H1 (cell line): ENCODE measurements around the gene CFAP100. TPM values are rescaled to one million over a fixed set of nuclear protein-coding genes. Genes with fewer than 3 reads are reported as not detected.
A peak's percentile ranks its signal among the peaks of the same experiment; 100 is the strongest.

Experiments
- CTCF ChIA-PET: fragments of 300-600 bp; sonication (Branson Sonifier 250); formaldehyde crosslinking; loops from one replicate; lab custom pipeline; 2021; ENCODE audit not compliant: partially characterized antibody; lab: Charles Lee
- POLR2A ChIA-PET: fragments of 300-600 bp; sonication (Branson Sonifier 250); formaldehyde crosslinking; loops from one replicate; lab custom pipeline; 2021; ENCODE audit warnings: inconsistent platforms; ENCODE audit not compliant: partially characterized antibody; lab: Charles Lee
- DNase-seq, 2 experiments: peaks; one replicate each; pipeline versions ENCODE4 v3.0.0 to v3.0.0-alpha.2; 2010 to 2022; ENCODE audit warnings: low spot score in 2 of 2, low read depth in 1 of 2, mixed read lengths in 1 of 2
- FAIRE-seq: peaks from 2 replicates; lab custom pipeline; 2011; peaks lifted over from hg19 to GRCh38; lab: Jason Lieb, UNC
- H2AFZ ChIP-seq: 2 replicates; pipeline ENCODE4 v1.8.1; 2012; ENCODE audit warnings: low read length, inconsistent platforms
- H2AK5ac ChIP-seq: 2 replicates; pipeline ENCODE4 v1.6.1; 2013; ENCODE audit warnings: low read depth, low read length
- H2BK120ac ChIP-seq: replicated peaks from 2 replicates; pipeline ENCODE3; 2013; ENCODE audit warnings: low read depth, low read length, inconsistent platforms
- H2BK12ac ChIP-seq: 2 replicates; pipeline ENCODE4 v1.6.1; 2013; ENCODE audit warnings: low read depth, low read length
- H2BK15ac ChIP-seq: 2 replicates; pipeline ENCODE4 v1.6.1; 2013; ENCODE audit warnings: low read length
- H2BK20ac ChIP-seq: 2 replicates; pipeline ENCODE4 v1.6.1; 2013; ENCODE audit warnings: low read length
- H2BK5ac ChIP-seq: 2 replicates; pipeline ENCODE4 v1.6.1; 2013; ENCODE audit warnings: low read depth, low read length
- H3K14ac ChIP-seq: 2 replicates; pipeline ENCODE4 v1.6.1; 2013; ENCODE audit warnings: inconsistent platforms; ENCODE audit not compliant: insufficient read length
- H3K18ac ChIP-seq: 2 replicates; pipeline ENCODE4 v1.6.1; 2013; ENCODE audit warnings: low read length; ENCODE audit errors: extremely low read depth
- H3K23ac ChIP-seq: 2 replicates; pipeline ENCODE4 v1.6.1; 2013; ENCODE audit warnings: inconsistent platforms; ENCODE audit not compliant: insufficient read length
- H3K23me2 ChIP-seq: 2 replicates; pipeline ENCODE4 v1.6.1; 2013; ENCODE audit warnings: low read depth, low read length
- H3K27ac ChIP-seq: 2 replicates; pipeline ENCODE4 v1.6.1; 2011; ENCODE audit warnings: low read depth, low read length, inconsistent platforms
- H3K27me3 ChIP-seq, 4 experiments: replicated peaks in 1 of 4; 1 replicate in 1 of 4; 2 replicates in 3 of 4; pipeline versions ENCODE4 v1.6.1 to v1.8.1; 2011 to 2013; ENCODE audit warnings: low read length in 3 of 4, mild to moderate bottlenecking in 3 of 4, inconsistent platforms in 2 of 4, mixed read lengths in 2 of 4, moderate library complexity in 1 of 4; ENCODE audit not compliant: control insufficient read depth in 3 of 4, insufficient read depth in 3 of 4; ENCODE audit errors: extremely low read depth in 1 of 4
- H3K36me3 ChIP-seq, 4 experiments: 2 replicates each; pipeline versions ENCODE4 v1.6.1 to v1.8.1; 2011 to 2013; ENCODE audit warnings: mild to moderate bottlenecking in 4 of 4, low read length in 3 of 4, moderate library complexity in 2 of 4, control low read depth in 1 of 4, inconsistent platforms in 1 of 4; ENCODE audit not compliant: insufficient read depth in 4 of 4, control insufficient read depth in 2 of 4
- H3K4ac ChIP-seq: replicated peaks from 2 replicates; pipeline ENCODE3; 2013; ENCODE audit warnings: low read length, low read depth, mixed read lengths, inconsistent platforms; ENCODE audit not compliant: insufficient read length
- H3K4me1 ChIP-seq, 4 experiments: replicated peaks in 1 of 4; 1 replicate in 1 of 4; 2 replicates in 3 of 4; pipeline versions ENCODE4 v1.6.1 to v1.8.1; 2011 to 2013; ENCODE audit warnings: low read length in 3 of 4, inconsistent platforms in 2 of 4, mixed read lengths in 1 of 4; ENCODE audit not compliant: insufficient read depth in 4 of 4, control insufficient read depth in 3 of 4
- H3K4me2 ChIP-seq, 2 experiments: 2 replicates each; pipeline versions ENCODE4 v1.6.1 to v1.8.1; 2011 to 2013; ENCODE audit warnings: low read depth in 2 of 2, low read length in 2 of 2, control low read depth in 1 of 2, inconsistent platforms in 1 of 2, mild to moderate bottlenecking in 1 of 2; ENCODE audit not compliant: insufficient read depth in 1 of 2
- H3K4me3 ChIP-seq, 4 experiments: fragments of 200-600, 300-600 bp in 1 of 4; sonication (generic), shearing (Covaris generic), sonication (Bioruptor Twin) in 1 of 4; 2 replicates each; pipeline versions ENCODE4 v1.5.1 to v1.8.1; 2011 to 2016; ENCODE audit warnings: low read length in 4 of 4, low read depth in 3 of 4, control low read depth in 2 of 4, inconsistent platforms in 2 of 4, mild to moderate bottlenecking in 2 of 4, mixed read lengths in 1 of 4, moderate library complexity in 1 of 4; ENCODE audit not compliant: insufficient read depth in 2 of 4; ENCODE audit errors: extremely low read depth in 1 of 4
- H3K56ac ChIP-seq: replicated peaks from 2 replicates; pipeline ENCODE3; 2013; ENCODE audit warnings: low read depth, mild to moderate bottlenecking, mixed read lengths, low read length, inconsistent platforms; ENCODE audit not compliant: insufficient read length
- H3K79me1 ChIP-seq: 2 replicates; pipeline ENCODE4 v1.6.1; 2013; ENCODE audit warnings: low read depth, low read length, control low read depth
- H3K79me2 ChIP-seq, 2 experiments: 2 replicates each; pipeline versions ENCODE4 v1.6.1 to v1.8.1; 2012 to 2013; ENCODE audit warnings: low read length in 2 of 2, mild to moderate bottlenecking in 2 of 2, inconsistent platforms in 1 of 2; ENCODE audit not compliant: insufficient read depth in 2 of 2, control insufficient read depth in 1 of 2
- H3K9ac ChIP-seq, 4 experiments: replicated peaks in 1 of 4; 1 replicate in 1 of 4; 2 replicates in 3 of 4; pipeline versions ENCODE4 v1.6.1 to v1.8.1; 2011 to 2013; ENCODE audit warnings: low read depth in 3 of 4, low read length in 3 of 4, control low read depth in 2 of 4, mild to moderate bottlenecking in 2 of 4, moderate library complexity in 2 of 4, inconsistent platforms in 1 of 4; ENCODE audit errors: extremely low read depth in 1 of 4
- H3K9me3 ChIP-seq, 2 experiments: 2 replicates each; pipeline versions ENCODE4 v1.6.1 to v1.8.1; 2012 to 2013; ENCODE audit warnings: mild to moderate bottlenecking in 2 of 2, moderate library complexity in 2 of 2, control low read depth in 1 of 2, inconsistent platforms in 1 of 2, low read depth in 1 of 2, low read length in 1 of 2, mixed read lengths in 1 of 2; ENCODE audit not compliant: insufficient read depth in 2 of 2
- H4K20me1 ChIP-seq, 2 experiments: replicated peaks in 1 of 2; 2 replicates each; pipeline versions ENCODE3 to v1.8.1; 2011 to 2013; ENCODE audit warnings: inconsistent platforms in 2 of 2, low read length in 2 of 2, mild to moderate bottlenecking in 1 of 2; ENCODE audit not compliant: insufficient read depth in 2 of 2, control insufficient read depth in 1 of 2
- H4K5ac ChIP-seq: 2 replicates; pipeline ENCODE4 v1.6.1; 2013; ENCODE audit warnings: low read length, low read depth, mixed read lengths, inconsistent platforms; ENCODE audit not compliant: insufficient read length
- H4K8ac ChIP-seq: 2 replicates; pipeline ENCODE4 v1.8.0; 2013; ENCODE audit warnings: mild to moderate bottlenecking, moderate library complexity, low read length, inconsistent platforms; ENCODE audit not compliant: insufficient read depth; ENCODE audit errors: extremely low read depth
- H4K91ac ChIP-seq: replicated peaks from 2 replicates; pipeline ENCODE3; 2013; ENCODE audit warnings: low read length, mixed read lengths, inconsistent platforms; ENCODE audit not compliant: insufficient read length
- CREB1 ChIP-seq: IDR thresholded peaks from 2 replicates; pipeline ENCODE4 v1.6.1; 2012; ENCODE audit warnings: inconsistent platforms
- SP2 ChIP-seq: IDR thresholded peaks from 2 replicates; pipeline ENCODE4 v1.6.1; 2012; ENCODE audit warnings: mild to moderate bottlenecking, low read length, inconsistent platforms
- WGBS, 2 experiments: shearing (Covaris generic) in 1 of 2; methylation state at CpG; one replicate each; pipeline versions ENCODE4 v1.1.6 to v1.1.7; 2013 to 2015; ENCODE audit warnings: low lambda C conversion rate in 2 of 2, mixed read lengths in 2 of 2, inconsistent platforms in 1 of 2, low coverage in 1 of 2, missing lambda C conversion rate in 1 of 2; ENCODE audit not compliant: insufficient replicate concordance in 2 of 2, insufficient coverage in 1 of 2, insufficient read length in 1 of 2; ENCODE audit errors: extremely low coverage in 1 of 2, missing lambda C conversion rate in 1 of 2; 5-methylcytosine and 5-hydroxymethylcytosine counted together
- polyA plus RNA-seq, 7 experiments: library from polyadenylated mRNA; depleted of rRNA in 3 of 7; stranded (reverse) in 5 of 7; unstranded in 2 of 7; fragments of >200 nt in 5 of 7; fragments of 200-250 nt in 2 of 7; gene quantifications; 1 replicate in 5 of 7; 2 replicates in 1 of 7; 4 replicates in 1 of 7; pipeline versions ENCODE4 v1.2.1 to v1.2.3, GENCODE V29; 2011 to 2013; ENCODE audit warnings: missing spikeins in 2 of 7, mixed read lengths in 2 of 7
- total RNA-seq: library from RNA; stranded (reverse); fragmentation: NEBNext Ultra II Directional; extraction: Animal tissue kit (Norgen Biotek cat#: 25700); gene quantifications from 2 replicates; pipeline ENCODE4 v1.2.1, GENCODE V29; 2021

CFAP100 gene
- total and polyA plus RNA-seq, 2 of the 8 experiments (the other 6 are each of a cell fraction or from before 2014, with no cell fraction given), result 0.17 TPM; not detected in 1

DNA sequence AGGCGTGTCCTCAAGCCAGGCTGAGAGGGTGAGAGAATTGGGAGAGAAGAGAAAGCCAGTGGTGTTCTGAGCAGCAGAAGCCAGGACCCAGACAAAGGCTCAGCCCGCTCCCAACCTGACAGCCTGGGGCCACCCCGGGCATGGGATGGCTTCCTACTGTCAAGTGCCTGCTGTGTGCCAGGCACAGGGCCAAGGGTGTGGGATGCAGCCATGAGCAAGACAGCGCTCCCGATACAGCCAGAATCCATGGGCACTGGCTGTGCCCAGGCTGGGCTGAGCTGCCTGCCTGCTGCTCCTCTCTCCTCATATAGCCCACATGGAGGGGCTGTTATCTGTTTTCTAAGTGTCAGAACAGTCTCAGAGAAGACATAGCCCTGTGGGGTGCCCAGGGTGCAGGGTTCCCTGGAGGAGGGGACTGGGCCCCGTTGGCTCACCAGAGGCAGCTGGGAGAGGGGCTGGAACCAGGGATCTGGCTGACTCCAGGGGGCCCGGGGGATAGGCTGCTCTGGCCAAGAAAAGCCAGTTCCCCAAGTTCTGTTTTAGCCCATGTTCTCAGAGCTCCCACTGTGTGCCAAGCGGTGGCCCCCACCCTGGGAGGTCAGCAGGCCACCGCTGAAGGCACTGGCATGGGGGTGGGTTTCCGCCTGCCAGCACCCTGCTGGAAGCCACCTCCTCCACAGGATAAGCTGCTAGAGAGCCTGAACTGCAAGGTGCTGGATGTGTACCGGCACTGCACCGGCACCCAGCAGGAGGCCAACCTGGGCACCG is 39.0 kb downstream of the CFAP100 start:
- H3K9ac ChIP-seq, result no peak overlapping the region
- peaks cover 1 to 4% of the 10 kb centered on the region in 2 experiments for H4K20me1 ChIP-seq
- H2BK12ac ChIP-seq, result no peak overlapping the region
- H3K14ac ChIP-seq, result no peak overlapping the region
- no peaks in the 10 kb centered on the region for H3K79me2 ChIP-seq
- H2AK5ac ChIP-seq, result no peak overlapping the region
- no peak overlapping the region for H3K27ac ChIP-seq
- H3K79me1 ChIP-seq, result no peaks in the 10 kb centered on the region; the same call in 1 of the 2 replicates
- no peak overlapping the region for H3K23ac ChIP-seq
- ChIA-PET POLR2A (interaction anchor here (1.2 to 2.8 kb wide), 3 partner anchors 13 to 31 kb away, joined by 4 to 13 read pairs (median 7); no protein-coding TSS in a partner anchor), CTCF (interaction anchor here (0.7 to 2.0 kb wide), 5 partner anchors 8 to 278 kb away, joined by 3 to 6 read pairs (median 3); no protein-coding TSS in a partner anchor)
- H2BK120ac ChIP-seq, result no peak overlapping the region
- no peak overlapping the region for H4K5ac ChIP-seq
- no peaks in the 10 kb centered on the region for H3K9me3 ChIP-seq
- FAIRE-seq (no peak), DNase-seq (no peak)
- H3K4me2 ChIP-seq, result no peak overlapping the region
- no peak overlapping the region for H3K4ac ChIP-seq
- no peak overlapping the region for H2BK5ac ChIP-seq
- no peaks in the 10 kb centered on the region; a peak in 1 of 7 replicates for H3K4me1 ChIP-seq
- no peak overlapping the region for H3K4me3 ChIP-seq
- H4K91ac ChIP-seq, result no peak overlapping the region
- H3K56ac ChIP-seq, result no peak overlapping the region
- no peak for TF ChIP-seq SP2
- TF ChIP-seq CREB1, result no peak
- H3K36me3 ChIP-seq, result peaks cover 0 to 4% (median 0%) of the 10 kb centered on the region in 4 experiments; a peak in 2 of 8 replicates
- no peaks in the 10 kb centered on the region for H3K27me3 ChIP-seq
- H4K8ac ChIP-seq, result peak overlapping the region; percentile 57; the same call in 1 of the 2 replicates
- H3K23me2 ChIP-seq, result no peaks in the 10 kb centered on the region
- H2AFZ ChIP-seq, result no peak overlapping the region
- no peak overlapping the region for H2BK15ac ChIP-seq
- H2BK20ac ChIP-seq, result no peak overlapping the region
- 78% methylated on average over 12 of the region's 13 CpGs; no CpG with 5 or more reads in 1 of the 2 experiments for WGBS, 2 experiments
- H3K18ac ChIP-seq, result no peak overlapping the region
